Effector CD4-positive, alpha-beta T cell (primary cell): ENCODE measurements around the gene DHX34.
"Not testable (repeated sequence)": the region's sequence is repeated elsewhere in the genome, so short reads cannot be mapped to it uniquely, and the experiment has no call there.

Experiments used
- DNase-seq: peaks from one replicate; pipeline ENCODE4 v3.0.0-alpha.2; 2020

Gene DHX34

DNA sequence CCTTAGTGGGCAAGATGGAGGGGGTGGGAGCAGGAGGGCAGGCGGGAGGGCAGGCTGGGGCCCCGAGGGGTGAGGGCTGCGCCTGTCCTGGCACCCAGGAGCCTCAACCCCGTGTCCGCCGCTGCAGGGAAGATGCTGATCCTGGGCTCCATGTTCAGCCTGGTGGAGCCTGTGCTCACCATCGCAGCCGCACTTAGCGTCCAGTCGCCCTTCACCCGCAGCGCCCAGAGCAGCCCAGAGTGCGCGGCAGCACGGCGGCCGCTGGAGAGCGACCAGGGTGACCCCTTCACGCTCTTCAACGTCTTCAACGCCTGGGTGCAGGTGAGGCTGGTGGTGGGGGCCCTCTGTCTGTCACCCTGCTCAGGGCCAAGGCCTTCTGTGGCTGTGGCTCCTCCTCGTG is 23.5 kb downstream of the DHX34 start:
- DNase-seq: no peak

DNA sequence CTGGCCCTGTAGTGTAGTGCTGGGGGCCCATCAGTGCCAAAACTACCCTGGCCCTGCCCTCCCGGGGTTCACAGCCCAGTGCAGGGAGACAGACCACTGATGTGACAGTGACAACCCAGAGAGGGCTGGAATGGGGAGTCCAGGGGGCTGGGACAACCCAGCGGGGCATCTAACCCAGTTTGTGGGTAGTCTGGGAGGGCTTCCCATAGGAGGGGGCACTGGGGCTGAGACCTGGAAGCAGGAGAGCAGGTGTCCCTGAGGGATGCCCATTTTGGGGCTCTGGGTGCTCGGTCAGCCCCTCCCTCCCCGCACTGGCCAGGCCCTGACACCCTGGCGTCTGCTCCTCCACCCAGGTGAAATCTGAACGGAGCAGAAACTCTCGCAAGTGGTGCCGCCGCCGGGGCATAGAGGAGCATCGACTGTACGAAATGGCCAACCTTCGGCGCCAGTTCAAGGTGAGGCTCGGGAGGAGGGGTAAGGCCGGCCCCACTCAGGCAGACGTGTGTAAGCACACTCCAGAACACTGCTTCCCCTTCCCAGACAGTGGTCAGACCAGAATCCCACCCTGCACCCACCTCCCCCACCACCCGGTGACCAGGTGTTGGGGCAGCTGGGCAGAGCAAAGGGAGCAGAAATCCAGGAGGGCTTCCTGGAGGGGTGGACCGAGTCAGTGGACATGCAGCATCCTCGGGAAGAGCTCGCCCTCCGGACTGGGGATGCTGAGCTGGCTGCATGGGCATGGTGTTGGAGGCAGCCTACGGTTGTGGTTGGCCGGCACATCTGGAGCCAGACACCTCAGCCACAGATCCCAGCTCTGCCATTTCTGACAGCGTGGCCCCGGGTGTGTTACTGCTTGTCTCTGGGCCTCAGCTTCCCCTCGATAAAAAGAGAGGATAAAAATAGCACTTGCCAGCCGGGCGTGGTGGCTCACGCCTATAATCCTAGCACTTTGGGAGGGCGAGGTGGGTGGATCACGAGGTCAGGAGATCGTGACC is 24.4 kb downstream of the DHX34 start:
- no peak for DNase-seq

- DNase-seq: no peak
These were observed 26.0 kb downstream of the DHX34 start for GRCh38 chr19:47374876-47375693.

DNA sequence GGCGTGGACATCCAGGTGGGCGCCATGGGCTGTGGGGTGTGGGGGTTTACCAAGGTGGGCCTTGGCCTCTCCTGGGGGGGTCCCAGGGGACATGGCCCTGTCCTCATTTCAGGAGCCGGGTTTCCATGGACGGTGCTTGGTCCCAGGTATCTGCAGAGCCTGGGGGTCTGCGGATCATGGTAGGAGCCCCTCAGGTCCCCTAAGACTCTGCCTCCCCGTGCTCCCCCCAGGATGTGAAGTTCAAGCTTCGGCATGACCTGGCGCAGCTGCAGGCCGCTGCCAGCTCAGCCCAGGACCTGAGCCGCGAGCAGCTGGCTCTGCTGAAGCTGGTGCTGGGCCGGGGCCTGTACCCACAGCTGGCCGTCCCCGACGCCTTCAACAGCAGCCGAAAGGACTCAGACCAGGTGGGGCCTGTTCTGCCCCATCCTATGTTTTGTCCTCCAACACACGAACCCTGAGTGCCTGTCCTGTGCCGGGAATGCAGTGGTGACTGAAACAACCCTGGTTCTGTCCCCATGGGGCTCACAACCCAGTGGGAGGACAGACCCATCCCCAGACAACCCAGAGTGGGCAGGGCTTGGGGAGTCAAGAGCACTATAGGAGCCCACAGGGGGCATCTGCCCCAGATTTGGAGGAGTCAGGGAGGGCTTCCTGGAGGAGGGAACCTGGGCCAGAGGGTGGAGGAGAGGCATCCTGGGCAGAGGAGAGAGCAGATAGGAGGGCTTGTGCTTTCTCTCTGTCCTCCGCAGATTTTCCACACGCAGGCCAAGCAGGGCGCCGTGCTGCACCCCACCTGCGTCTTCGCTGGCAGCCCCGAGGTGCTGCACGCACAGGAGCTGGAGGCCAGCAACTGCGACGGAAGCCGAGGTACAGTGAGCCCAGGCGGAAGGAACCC is 26.8 kb downstream of the DHX34 start:
- DNase-seq: no peak

GRCh38 chr19:47376589-47377144 is 27.6 kb downstream of the DHX34 start:
- no peak for DNase-seq

- DNase-seq: no peak
These were observed 28.1 kb downstream of the DHX34 start for GRCh38 chr19:47377208-47377701.

GRCh38 chr19:47377801-47378200 is 28.7 kb downstream of the DHX34 start:
- DNase-seq: no peak

- DNase-seq: no peak
These were observed 29.1 kb downstream of the DHX34 start for GRCh38 chr19:47378246-47378645.

DNA sequence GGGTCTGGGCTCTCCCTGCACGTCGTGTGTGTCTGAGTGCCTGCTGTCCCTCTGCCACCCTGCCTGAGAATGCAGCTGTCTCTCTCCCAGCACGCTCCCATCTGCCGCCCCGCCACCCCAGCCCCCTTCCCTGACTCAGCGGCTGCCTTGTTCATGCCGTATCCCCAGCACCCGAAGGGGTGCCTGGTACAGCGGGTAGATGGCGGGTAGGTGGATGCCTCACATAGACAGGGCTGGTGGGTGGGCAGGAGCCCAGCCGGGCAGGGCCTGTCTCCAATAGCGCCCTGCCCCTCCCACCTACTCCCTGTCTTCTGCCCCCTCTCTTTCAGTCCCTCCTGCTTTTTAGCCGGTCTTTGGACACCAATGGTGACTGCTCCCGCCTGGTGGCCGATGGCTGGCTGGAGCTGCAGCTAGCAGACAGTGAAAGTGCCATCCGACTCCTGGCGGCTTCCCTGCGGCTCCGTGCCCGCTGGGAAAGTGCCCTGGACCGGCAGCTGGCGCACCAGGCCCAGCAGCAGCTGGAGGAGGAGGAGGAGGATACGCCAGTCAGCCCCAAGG is 30.3 kb downstream of the DHX34 start:
- DNase-seq: no peak

DNA sequence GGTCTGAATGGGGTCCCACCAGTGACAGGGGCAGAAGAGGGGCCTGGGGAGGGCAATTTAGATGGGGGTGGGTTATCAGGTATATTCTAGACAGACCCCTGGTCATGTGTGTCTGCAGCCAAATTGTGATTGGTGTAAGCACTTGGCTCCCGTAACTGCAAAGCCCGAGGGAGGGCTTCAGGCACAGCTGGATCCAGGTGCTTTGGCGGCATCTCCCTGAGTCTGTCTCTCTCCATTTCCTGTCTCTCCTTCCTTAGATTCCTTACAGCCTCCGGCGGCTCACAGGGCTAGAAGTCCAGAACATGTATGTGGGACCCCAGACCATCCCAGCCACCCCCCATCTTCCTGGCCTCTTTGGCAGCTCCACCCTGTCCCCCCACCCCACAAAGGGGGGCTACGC is 31.4 kb downstream of the DHX34 start:
- no peak for DNase-seq

GRCh38 chr19:47381121-47381520 is 32.0 kb downstream of the DHX34 start:
- DNase-seq: no peak

GRCh38 chr19:47381653-47382279 is 32.7 kb downstream of the DHX34 start:
- no peak for DNase-seq

GRCh38 chr19:47383890-47384289 is 34.8 kb downstream of the DHX34 start:
- DNase-seq: not testable (repeated sequence)

GRCh38 chr19:47384533-47384932 is 35.4 kb downstream of the DHX34 start:
- not testable (repeated sequence) for DNase-seq

- not testable (repeated sequence) for DNase-seq
These were observed 37.5 kb downstream of the DHX34 start for GRCh38 chr19:47386582-47386981.

DNA sequence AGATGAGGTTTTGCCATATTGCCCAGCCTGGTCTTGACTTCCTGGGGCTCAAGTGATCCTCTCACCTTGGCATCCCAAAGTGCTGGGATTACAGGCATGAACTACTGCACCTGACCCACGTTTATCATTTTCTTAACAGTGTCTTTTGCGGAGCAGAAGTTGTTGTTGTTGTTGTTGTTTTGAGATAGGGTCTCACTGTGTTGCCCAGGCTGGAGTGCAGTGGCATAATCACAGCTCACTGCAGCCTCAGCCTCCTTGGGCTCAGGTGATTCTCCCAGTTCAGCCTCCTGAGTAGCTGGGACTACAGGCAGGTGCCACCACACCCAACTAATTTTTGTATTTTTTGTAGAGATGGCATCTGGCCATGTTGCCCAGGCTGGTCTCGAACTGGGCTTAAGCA is 38.5 kb downstream of the DHX34 start:
- not testable (repeated sequence) for DNase-seq

DNA sequence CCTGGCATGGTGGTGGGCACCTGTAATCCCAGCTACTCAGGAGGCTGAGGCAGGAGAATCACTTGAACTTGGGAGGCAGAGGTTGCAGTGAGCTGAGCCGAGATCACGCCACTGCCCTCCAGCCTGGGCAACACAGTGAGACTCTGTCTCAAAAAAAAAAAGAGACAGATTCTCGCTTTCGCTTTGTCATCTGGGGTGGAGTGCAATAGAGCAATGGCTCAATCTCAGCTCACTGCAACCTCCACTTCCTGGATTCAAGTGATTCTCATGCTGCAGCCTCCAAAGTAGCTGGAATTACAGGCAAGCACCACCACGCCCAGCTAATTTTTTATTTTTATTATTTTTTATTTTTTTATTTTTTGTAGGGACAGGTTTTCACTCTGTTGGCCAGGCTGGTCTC is 39.6 kb downstream of the DHX34 start:
- DNase-seq: not testable (repeated sequence)

GRCh38 chr19:47389150-47389556 is 40.0 kb downstream of the DHX34 start:
- DNase-seq: no peak

DNA sequence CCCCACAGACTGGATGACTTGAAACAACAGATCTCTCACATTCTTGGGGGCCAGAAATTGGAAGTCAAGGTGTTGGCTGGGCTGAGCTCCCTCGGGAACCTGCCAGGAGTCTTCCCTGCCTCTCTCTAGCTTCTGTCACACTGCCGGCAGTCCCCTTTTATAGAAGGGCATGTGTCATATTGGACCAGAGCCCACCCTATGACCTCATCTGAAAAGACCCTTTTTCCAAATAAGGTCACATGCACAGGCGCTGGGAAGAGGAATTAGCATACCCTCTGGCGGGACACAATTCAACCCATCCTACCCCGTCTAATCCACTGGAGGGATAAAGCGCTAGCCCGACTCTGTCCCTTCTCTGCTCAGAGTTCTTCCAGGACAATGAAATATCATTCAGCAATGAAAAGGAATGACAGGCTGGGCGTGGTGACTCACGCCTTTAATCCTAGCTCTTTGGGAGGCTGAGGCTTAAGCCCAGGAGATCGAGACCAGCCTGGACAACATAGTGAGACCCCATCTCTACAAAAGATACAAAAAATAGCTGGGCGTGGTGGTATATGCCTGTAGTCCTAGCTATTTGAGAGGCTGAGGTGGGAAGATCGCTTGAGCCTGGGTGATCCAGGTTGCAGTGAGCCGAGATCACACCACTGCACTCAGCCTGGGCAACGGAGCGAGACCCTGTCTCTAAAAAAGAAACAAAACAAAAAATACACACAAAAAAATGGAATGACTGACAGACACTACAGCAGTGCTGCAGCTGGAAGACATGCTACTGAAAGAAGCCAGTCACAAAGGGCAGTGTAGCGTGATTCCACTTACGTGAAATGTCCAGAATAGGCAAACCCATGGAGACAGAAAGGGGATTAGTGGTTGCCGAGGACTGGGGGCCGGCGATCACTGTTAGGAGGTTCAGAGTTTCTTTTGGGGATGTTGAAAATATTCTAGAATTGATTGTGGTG is 41.7 kb downstream of the DHX34 start:
- no peak for DNase-seq
